HL-60/S4 treated with retinoic acid at 250 ng/mL for 4 days and 3 days (cell line): ENCODE data around the gene EXOC4.
"Not testable (repeated sequence)": the region's sequence is repeated elsewhere in the genome, so short reads cannot be mapped to it uniquely, and the experiment has no call there.

Source experiments
- in situ Hi-C: fragments of 300-500 bp; cut with MboI; formaldehyde crosslinking; loops from 2 replicates; pipeline ENCODE4 v1.7.0; 2022; ENCODE audit warnings: low sequenced_read_pairs

EXOC4 gene

DNA sequence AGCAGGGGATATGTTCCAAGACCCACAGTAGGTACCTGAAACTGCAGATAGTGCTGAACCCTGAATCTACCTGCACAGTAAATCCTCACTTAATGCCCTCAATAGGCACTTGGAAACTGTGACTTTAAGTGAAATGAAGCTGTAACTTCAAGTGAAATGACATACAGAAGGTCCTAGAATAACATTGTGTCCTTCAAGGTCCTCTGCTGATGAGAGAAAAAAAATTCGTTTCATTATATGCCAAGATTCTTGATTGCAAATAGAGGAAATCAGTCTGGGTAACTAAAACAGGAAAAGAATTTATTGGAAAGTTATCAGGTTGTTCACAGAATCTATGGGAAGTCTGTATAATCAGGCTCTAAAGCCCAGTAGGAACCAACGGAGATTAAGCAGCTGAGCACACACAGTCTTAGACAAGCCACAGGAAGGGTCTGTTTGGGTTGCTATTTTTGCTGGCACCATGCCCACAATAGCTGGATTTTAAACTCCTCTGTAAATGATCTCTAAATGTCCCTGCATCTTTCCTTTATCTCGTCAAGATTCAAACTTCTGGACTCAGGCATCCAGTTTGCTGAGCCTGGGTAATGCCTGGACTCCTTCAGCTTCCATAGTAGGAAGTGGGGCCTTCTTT is 57.5 kb downstream of the EXOC4 start:
- in situ Hi-C loops, result no loop called here

DNA sequence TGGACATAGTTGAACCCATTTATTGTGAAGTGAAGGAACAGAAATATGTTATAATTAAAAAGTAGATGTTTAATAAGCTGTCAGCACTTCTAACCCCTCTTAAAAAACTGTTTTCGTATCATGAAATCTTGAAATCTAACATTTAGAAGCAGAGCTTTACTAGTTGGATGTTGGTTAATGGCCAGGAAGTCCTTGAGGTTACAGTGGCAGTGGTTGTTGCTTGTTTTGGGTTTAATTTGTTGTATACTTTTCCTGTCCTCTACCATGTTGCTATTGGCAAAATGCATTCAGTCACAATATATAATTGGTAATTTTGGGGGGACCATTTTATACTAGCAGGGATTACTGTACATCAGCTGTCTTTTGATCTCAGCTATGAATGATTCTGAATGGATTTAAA is 60.7 kb downstream of the EXOC4 start:
- in situ Hi-C loops, result no loop called here

DNA sequence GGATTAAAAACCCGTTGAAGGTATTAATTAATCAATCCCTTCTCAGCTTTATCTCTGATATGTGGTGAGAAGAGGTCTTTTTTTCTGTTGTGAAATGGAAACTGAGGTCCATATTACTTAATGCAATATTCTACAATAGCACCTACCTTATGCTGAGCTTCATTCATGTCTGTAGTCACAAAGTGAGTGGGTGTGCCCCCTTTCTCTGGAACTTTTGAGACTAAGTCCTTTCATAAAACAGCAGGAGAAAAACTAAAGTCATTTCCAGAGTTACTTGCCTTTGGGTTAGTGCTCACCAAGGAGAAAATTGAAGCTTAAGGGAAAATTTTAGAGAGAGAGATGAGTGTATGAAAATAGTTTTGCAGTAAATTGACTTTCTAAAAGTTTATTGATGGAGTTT is 61.2 kb downstream of the EXOC4 start:
- in situ Hi-C loops, result no loop called here

GRCh38 chr7:133315332-133316040 is 62.6 kb downstream of the EXOC4 start:
- in situ Hi-C loops, result no loop called here

GRCh38 chr7:133319842-133320241 is 67.0 kb downstream of the EXOC4 start:
- in situ Hi-C loops, result no loop called here

- in situ Hi-C loops, result no loop called here
Observed at GRCh38 chr7:133320891-133321290, 68.0 kb downstream of the EXOC4 start.

- in situ Hi-C loops, result not testable (repeated sequence)
Observed at GRCh38 chr7:133321366-133321765, 68.5 kb downstream of the EXOC4 start.

GRCh38 chr7:133326745-133327144 is 73.9 kb downstream of the EXOC4 start:
- in situ Hi-C loops, result not testable (repeated sequence)

GRCh38 chr7:133328021-133328420 is 75.1 kb downstream of the EXOC4 start:
- in situ Hi-C loops, result not testable (repeated sequence)

GRCh38 chr7:133330085-133330484 is 77.2 kb downstream of the EXOC4 start:
- in situ Hi-C loops, result no loop called here

DNA sequence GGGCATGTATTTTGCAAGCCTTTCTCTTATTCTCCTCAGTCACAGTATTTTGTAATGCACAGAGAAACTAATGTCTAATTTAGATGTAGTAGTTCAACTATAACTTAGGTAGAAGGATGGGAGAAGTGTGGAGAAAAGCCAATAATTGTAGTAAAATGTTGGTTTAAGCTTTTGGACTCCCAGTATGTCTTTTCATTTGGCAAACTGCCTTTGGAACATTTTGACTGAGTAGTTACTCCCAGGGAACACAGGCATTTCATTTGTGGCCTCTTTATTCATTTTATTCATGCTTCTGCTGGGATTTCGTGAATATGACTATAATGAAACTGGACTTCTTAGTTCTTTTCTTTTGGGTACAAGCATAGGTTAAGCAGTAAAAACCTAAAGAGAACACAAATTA is 79.0 kb downstream of the EXOC4 start:
- in situ Hi-C loops, result no loop called here

DNA sequence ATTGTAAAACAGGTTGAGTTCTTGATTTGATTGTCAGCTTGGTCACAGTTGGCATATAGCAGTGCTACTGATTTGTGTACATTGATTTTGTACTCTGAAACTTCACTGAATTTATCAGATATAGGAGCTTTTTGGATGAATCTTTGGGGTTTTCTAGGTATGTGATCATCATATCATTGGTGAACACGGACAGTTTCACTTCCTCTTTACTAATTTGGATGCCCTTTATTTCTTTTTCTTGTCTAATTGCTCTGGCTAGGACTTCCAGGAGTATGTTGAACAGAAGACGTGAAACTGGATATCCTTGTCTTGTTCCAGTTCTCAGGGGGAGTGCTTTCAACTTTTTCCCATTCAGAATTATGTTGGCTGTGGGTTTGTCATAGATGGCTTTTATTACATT is 86.9 kb downstream of the EXOC4 start:
- in situ Hi-C loops, result no loop called here

DNA sequence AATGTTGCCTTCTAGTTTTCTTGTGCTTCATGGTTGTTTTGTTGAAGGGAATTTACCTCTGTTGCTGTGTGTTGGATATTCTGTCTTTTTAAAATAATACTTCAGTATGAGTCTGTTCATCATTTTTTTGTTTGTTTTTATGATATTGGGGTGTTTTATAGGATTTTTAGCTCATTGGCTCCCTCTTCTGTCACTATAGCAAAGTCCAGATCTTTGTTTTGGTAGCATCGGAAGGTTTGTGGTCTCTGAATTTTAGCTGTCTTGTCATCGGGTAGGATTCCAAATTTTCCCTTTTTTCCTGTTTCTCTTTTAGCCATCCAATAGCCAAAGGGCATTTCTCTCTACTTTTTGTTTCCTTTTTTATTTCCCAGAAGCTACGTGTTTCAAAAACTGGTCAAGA is 91.4 kb downstream of the EXOC4 start:
- in situ Hi-C loops, result no loop called here

GRCh38 chr7:133345690-133346421 is 93.0 kb downstream of the EXOC4 start:
- in situ Hi-C loops, result no loop called here

- in situ Hi-C loops, result no loop called here
Observed at GRCh38 chr7:133348250-133348649, 95.4 kb downstream of the EXOC4 start.

GRCh38 chr7:133349101-133349500 is 96.2 kb downstream of the EXOC4 start:
- in situ Hi-C loops, result no loop called here

DNA sequence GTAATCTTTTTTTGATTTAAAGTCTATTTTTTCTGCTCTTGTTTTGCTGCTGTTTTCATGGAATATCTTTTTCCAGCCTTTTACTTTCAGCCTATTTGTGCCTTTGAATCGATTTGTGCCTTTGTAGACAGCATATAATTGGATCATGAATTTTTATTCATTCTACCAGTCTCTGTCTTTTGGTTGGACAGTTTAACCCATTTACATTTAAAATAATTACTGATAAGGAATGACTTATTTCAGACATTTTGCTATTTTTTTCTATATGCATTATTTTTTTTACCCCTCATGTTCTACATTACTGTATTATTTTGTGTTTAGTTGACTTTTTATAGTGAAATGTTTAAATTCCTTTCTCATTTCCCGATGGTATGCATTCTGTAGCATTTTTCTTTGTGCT is 99.6 kb downstream of the EXOC4 start:
- in situ Hi-C loops, result no loop called here

- in situ Hi-C loops, result no loop called here
Observed at GRCh38 chr7:133353775-133354174, 100.9 kb downstream of the EXOC4 start.

- in situ Hi-C loops, result no loop called here
Observed at GRCh38 chr7:133354546-133355324, 101.9 kb downstream of the EXOC4 start.

- in situ Hi-C loops, result no loop called here
Observed at GRCh38 chr7:133355325-133355708, 102.4 kb downstream of the EXOC4 start.

DNA sequence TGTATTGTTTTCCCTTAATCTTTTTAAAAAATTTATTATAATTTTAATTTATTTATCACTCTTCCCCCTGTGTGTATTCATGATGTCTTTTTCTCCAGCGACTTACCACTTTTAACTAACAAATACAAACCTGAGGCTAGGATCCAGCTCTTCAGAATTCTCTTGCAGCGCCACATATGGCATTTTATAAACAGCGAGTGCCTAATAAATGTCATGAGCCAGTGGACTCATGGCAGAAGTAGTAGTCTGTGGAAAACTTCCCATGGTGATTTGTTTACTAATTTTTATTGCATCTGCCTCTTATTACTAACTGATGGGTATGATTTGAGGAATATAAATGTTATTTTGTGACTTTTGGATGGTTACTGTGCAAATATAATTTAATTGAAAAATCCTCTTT is 102.9 kb downstream of the EXOC4 start:
- in situ Hi-C loops, result no loop called here
